ENCODE measurements around the gene HLA-A. TPM values are rescaled to one million over a fixed set of nuclear protein-coding genes. Genes with fewer than 3 reads are reported as not detected.

HLA-A gene
- total and polyA plus RNA-seq, 2 of the 13 experiments (the other 11 are each of a cell fraction or from before 2014, with no cell fraction given), result 345 to 527 TPM

- TF ChIP-seq ZNF781 (CRISPR knock-in tag; IDR thresholded peaks at IDR 0.05; ENCODE audit: borderline replicate concordance, not compliant biosample characterization) (peak; percentile 82), ARID3A (IDR thresholded peaks at IDR 0.05; ENCODE audit: low read depth, low read length) (no peak), ZNF713 (CRISPR knock-in tag; IDR thresholded peaks at IDR 0.05) (no peak), ZBTB20 (CRISPR knock-in tag; IDR thresholded peaks at IDR 0.05; ENCODE audit: borderline replicate concordance, low read depth) (peak; percentile 56; the same call in 1 of the 2 replicates), JDP2 (CRISPR knock-in tag; IDR thresholded peaks at IDR 0.05; ENCODE audit: borderline replicate concordance) (no peak), ZBTB42 (CRISPR knock-in tag; IDR thresholded peaks at IDR 0.05) (no peak), ZNF761 (CRISPR knock-in tag; conservative IDR thresholded peaks at IDR 0.05) (no peak; the same call in 1 of the 2 replicates), PBX3 (CRISPR knock-in tag; IDR thresholded peaks at IDR 0.05; ENCODE audit: borderline replicate concordance) (no peak), PHF5A (CRISPR knock-in tag; IDR thresholded peaks at IDR 0.05; ENCODE audit: low read depth, unreplicated experiment) (no peak), ZNF850 (CRISPR knock-in tag; conservative IDR thresholded peaks at IDR 0.05) (no peak), ZNF225 (CRISPR knock-in tag; IDR thresholded peaks at IDR 0.05) (peak; percentile 84), ZNF629 (CRISPR knock-in tag; conservative IDR thresholded peaks at IDR 0.05) (no peak; the same call in 1 of the 2 replicates), NRL (CRISPR knock-in tag; IDR thresholded peaks at IDR 0.05; ENCODE audit: borderline replicate concordance) (peak; percentile 76), SUZ12 (IDR thresholded peaks at IDR 0.05; ENCODE audit: low read depth, low read length) (no peak), ATF7 (IDR thresholded peaks at IDR 0.05) (no peak), ATF7 (CRISPR knock-in tag; IDR thresholded peaks at IDR 0.05) (0 out of 2 replicates have a peak, but pooled peaks have one; percentile 35), JUND (CRISPR knock-in tag; IDR thresholded peaks at IDR 0.05) (peak; percentile 31; the same call in 1 of the 2 replicates), SYNCRIP (IDR thresholded peaks at IDR 0.05; ENCODE audit: insufficient read depth, low read depth, low read length) (no peak), SMAD9 (CRISPR knock-in tag; IDR thresholded peaks at IDR 0.05) (no peak), SMAD3 (CRISPR knock-in tag; IDR thresholded peaks at IDR 0.05) (peak; percentile 29; the same call in 1 of the 2 replicates), ZNF549 (CRISPR knock-in tag; IDR thresholded peaks at IDR 0.05) (no peak), THAP9 (CRISPR knock-in tag; IDR thresholded peaks at IDR 0.05; ENCODE audit: borderline replicate concordance) (peak; percentile 82; the same call in 1 of the 2 replicates)
These were observed 34.5 kb downstream of the HLA-A start (continued) for GRCh38 chr6:29976588-29977424.

All from HepG2 (cell line).